NCI-H460 (cell line): Measurements from ENCODE around the gene C17orf113. TPM values are rescaled to one million over a fixed set of nuclear protein-coding genes. Genes with fewer than 3 reads are reported as not detected.
A peak's percentile ranks its signal among the peaks of the same experiment; 100 is the strongest.

ENCODE experiments used
- DNase-seq: peaks from one replicate; pipeline ENCODE4 v3.0.0-alpha.2; 2016; ENCODE audit warnings: low read depth; ENCODE audit errors: extremely low read depth
- polyA plus RNA-seq: library from polyadenylated mRNA; depleted of rRNA; stranded (reverse); fragments of >200 nt; gene quantifications from 2 replicates; pipeline ENCODE4 v1.2.3, GENCODE V29; 2014; cell fraction: nucleus; rRNA removed
- total RNA-seq: library from RNA; depleted of rRNA; stranded (reverse); fragments of >200 nt; shearing (Covaris generic); gene quantifications from 2 replicates; pipeline ENCODE4 v1.2.3, GENCODE V29; 2014; rRNA removed

Gene C17orf113
- total RNA-seq, result 1.2 and 1.5 TPM in 2 replicates
- 1.4 and 1.8 TPM in 2 replicates for polyA plus RNA-seq

- peak; percentile 50 for DNase-seq
These were observed at the start of gene C17orf113 for GRCh38 chr17:42050393-42051012. C17orf113 (minus strand) TSS chr17:42050601; CDS start chr17:42043376, 7,225 bp downstream.

GRCh38 chr17:42098730-42099399 is 48.5 kb upstream of the C17orf113 start:
- no peak for DNase-seq

- no peak for DNase-seq
These were observed 47.6 kb upstream of the C17orf113 start, which contains the start of gene ZNF385C for GRCh38 chr17:42097691-42098631. ZNF385C (minus strand) TSS chr17:42098473; CDS start chr17:42063056, 35,417 bp downstream.

- no peak for DNase-seq
These were observed 46.1 kb upstream of the C17orf113 start for GRCh38 chr17:42096360-42097111.

- DNase-seq, result no peak
These were observed 44.1 kb upstream of the C17orf113 start for GRCh38 chr17:42094375-42095069.

- no peak for DNase-seq
These were observed 42.5 kb upstream of the C17orf113 start for GRCh38 chr17:42092939-42093338.

- no peak for DNase-seq
These were observed 40.8 kb upstream of the C17orf113 start for GRCh38 chr17:42090964-42091790.

- DNase-seq, result no peak
These were observed 38.3 kb upstream of the C17orf113 start for GRCh38 chr17:42088736-42089135.

- DNase-seq, result no peak
These were observed 37.6 kb upstream of the C17orf113 start for GRCh38 chr17:42087736-42088705.

- DNase-seq, result no peak
These were observed 36.8 kb upstream of the C17orf113 start for GRCh38 chr17:42087042-42087701.

GRCh38 chr17:42081516-42082129 is 31.2 kb upstream of the C17orf113 start:
- DNase-seq, result no peak

- no peak for DNase-seq
These were observed 29.1 kb upstream of the C17orf113 start for GRCh38 chr17:42079541-42079940.

GRCh38 chr17:42078396-42079043 is 28.1 kb upstream of the C17orf113 start:
- no peak for DNase-seq

GRCh38 chr17:42077755-42078154 is 27.4 kb upstream of the C17orf113 start:
- DNase-seq, result no peak

- no peak for DNase-seq
These were observed 26.6 kb upstream of the C17orf113 start for GRCh38 chr17:42076797-42077559.
